HFFc6 (cell line): ENCODE measurements around the gene LSAMP. TPM values are rescaled to one million over a fixed set of nuclear protein-coding genes. Genes with fewer than 3 reads are reported as not detected.

ENCODE experiments used
- DNase-seq: peaks from one replicate; pipeline ENCODE4 v3.0.0-alpha.2; 2018
- H3K27ac Mint-ChIP-seq: 2 replicates; pipeline ENCODE4 v1.8.0; 2020; ENCODE audit warnings: mild to moderate bottlenecking, mixed read lengths
- H3K27me3 Mint-ChIP-seq: 2 replicates; pipeline ENCODE4 v1.8.0; 2021; ENCODE audit warnings: mild to moderate bottlenecking, moderate library complexity, mixed read lengths; ENCODE audit not compliant: insufficient read depth
- H3K36me3 Mint-ChIP-seq: 2 replicates; pipeline ENCODE4 v1.8.0; 2021; ENCODE audit warnings: low read depth, mixed read lengths
- H3K4me1 Mint-ChIP-seq: 2 replicates; pipeline ENCODE4 v1.8.0; 2020; ENCODE audit warnings: low read depth, mixed read lengths
- H3K4me3 Mint-ChIP-seq: 2 replicates; pipeline ENCODE4 v1.8.0; 2020; ENCODE audit warnings: mild to moderate bottlenecking, moderate library complexity, mixed read lengths
- H3K9me3 Mint-ChIP-seq: 2 replicates; pipeline ENCODE4 v1.8.0; 2020; ENCODE audit warnings: mild to moderate bottlenecking, mixed read lengths
- CTCF ChIP-seq: fragments of 200-600 bp; sonication (generic); IDR thresholded peaks from 2 replicates; pipeline ENCODE4 v1.5.0; 2021; ENCODE audit warnings: antibody characterized with exemption, mild to moderate bottlenecking
- total RNA-seq, 6 experiments: library from RNA; stranded (reverse); fragmentation: NEBNext Ultra II Directional; extraction: Animal tissue kit (Norgen Biotek cat#: 25700); gene quantifications; 2 replicates in 1 of 6; 3 replicates in 5 of 6; pipeline ENCODE4 v1.2.3, GENCODE V29; 2021

LSAMP gene
- total RNA-seq, 6 experiments from 2014 or later = not detected

GRCh38 chr3:115808244-115808643 is 637.0 kb downstream of the LSAMP start:
- H3K36me3 Mint-ChIP-seq = no peaks in the 10 kb centered on the region
- H3K27me3 Mint-ChIP-seq = peaks cover 2% of the 10 kb centered on the region
- no peak for TF ChIP-seq CTCF
- no peak for DNase-seq
- no peak overlapping the region for H3K4me3 Mint-ChIP-seq
- peaks cover 43% of the 10 kb centered on the region for H3K4me1 Mint-ChIP-seq
- H3K9me3 Mint-ChIP-seq = no peaks in the 10 kb centered on the region
- no peak overlapping the region for H3K27ac Mint-ChIP-seq

GRCh38 chr3:115806501-115806900 is 638.8 kb downstream of the LSAMP start:
- no peak for TF ChIP-seq CTCF
- peaks cover 47% of the 10 kb centered on the region for H3K4me1 Mint-ChIP-seq
- DNase-seq = no peak
- H3K27ac Mint-ChIP-seq = peak overlapping the region; percentile 58; the same call in 1 of the 2 replicates
- H3K9me3 Mint-ChIP-seq = no peaks in the 10 kb centered on the region
- no peak overlapping the region for H3K4me3 Mint-ChIP-seq
- peaks cover 2% of the 10 kb centered on the region for H3K27me3 Mint-ChIP-seq
- H3K36me3 Mint-ChIP-seq = no peaks in the 10 kb centered on the region

GRCh38 chr3:115805520-115805919 is 639.8 kb downstream of the LSAMP start:
- H3K4me3 Mint-ChIP-seq = no peak overlapping the region
- DNase-seq = no peak
- H3K27ac Mint-ChIP-seq = no peak overlapping the region; the same call in 1 of the 2 replicates
- peaks cover 53% of the 10 kb centered on the region for H3K4me1 Mint-ChIP-seq
- H3K36me3 Mint-ChIP-seq = no peaks in the 10 kb centered on the region
- TF ChIP-seq CTCF = no peak
- no peaks in the 10 kb centered on the region; the same call in 1 of the 2 replicates for H3K27me3 Mint-ChIP-seq
- H3K9me3 Mint-ChIP-seq = no peaks in the 10 kb centered on the region

- H3K4me1 Mint-ChIP-seq = peaks cover 58% of the 10 kb centered on the region
Measured at GRCh38 chr3:115804713-115805119, 640.6 kb downstream of the LSAMP start.

GRCh38 chr3:115804200-115804599 is 641.1 kb downstream of the LSAMP start:
- H3K27ac Mint-ChIP-seq = peak overlapping the region; percentile 90

More at GRCh38 chr3:115804713-115805119, 640.6 kb downstream of the LSAMP start:
- peak; percentile 88 for DNase-seq
- Mint-ChIP-seq H3K36me3 (no peaks in the 10 kb centered on the region), H3K27ac (peak overlapping the region; percentile 90), H3K9me3 (no peaks in the 10 kb centered on the region), H3K27me3 (no peaks in the 10 kb centered on the region), H3K4me3 (peak overlapping the region; percentile 61)
- no peak for TF ChIP-seq CTCF

More at GRCh38 chr3:115804200-115804599, 641.1 kb downstream of the LSAMP start:
- H3K4me3 Mint-ChIP-seq = peak overlapping the region; percentile 61
- no peak for TF ChIP-seq CTCF
- no peaks in the 10 kb centered on the region for H3K9me3 Mint-ChIP-seq
- H3K4me1 Mint-ChIP-seq = peaks cover 58% of the 10 kb centered on the region
- no peaks in the 10 kb centered on the region; the same call in 1 of the 2 replicates for H3K27me3 Mint-ChIP-seq
- DNase-seq = no peak
- no peaks in the 10 kb centered on the region for H3K36me3 Mint-ChIP-seq
